HEK293T (cell line): ENCODE measurements around the gene PRELID3B.

Experiments used
- CTCF ChIA-PET: fragments of 350-600 bp; formaldehyde crosslinking; extraction: SDS; loops from one replicate; lab custom pipeline; 2021; ENCODE audit warnings: antibody characterized with exemption, inconsistent platforms; lab: Yijun Ruan, JAX
- POLR2A ChIA-PET: fragments of 350-600 bp; formaldehyde crosslinking; extraction: SDS; loops from one replicate; lab custom pipeline; 2020; ENCODE audit warnings: antibody characterized with exemption, inconsistent platforms; lab: Yijun Ruan, JAX
- DNase-seq: peaks from one replicate; pipeline ENCODE4 v3.0.0; 2012; ENCODE audit warnings: mixed read lengths; ENCODE audit errors: extremely low spot score
- ARNT ChIP-seq: fragments of 450-650 bp; IDR thresholded peaks from 2 replicates; pipeline ENCODE4 v1.6.1; 2017; ENCODE audit warnings: mild to moderate bottlenecking
- BHLHE40 ChIP-seq: fragments of 450-650 bp; IDR thresholded peaks from 2 replicates; pipeline ENCODE4 v1.6.1; 2016; ENCODE audit warnings: mild to moderate bottlenecking, moderate library complexity, borderline replicate concordance
- CTBP1 ChIP-seq: fragments of 450-650 bp; IDR thresholded peaks from 2 replicates; pipeline ENCODE4 v1.6.1; 2016; ENCODE audit warnings: borderline replicate concordance
- ELF4 ChIP-seq: fragments of 450-650 bp; IDR thresholded peaks from 2 replicates; pipeline ENCODE4 v1.6.1; 2017; ENCODE audit warnings: antibody characterized with exemption
- FOXA1 ChIP-seq: fragments of 450-650 bp; IDR thresholded peaks from 2 replicates; pipeline ENCODE4 v1.6.1; 2016; ENCODE audit warnings: mild to moderate bottlenecking
- FOXK2 ChIP-seq: fragments of 450-650 bp; IDR thresholded peaks from 2 replicates; pipeline ENCODE4 v1.6.1; 2016; ENCODE audit warnings: mild to moderate bottlenecking
- FOXM1 ChIP-seq: fragments of 450-650 bp; IDR thresholded peaks from 2 replicates; pipeline ENCODE4 v1.6.1; 2017; ENCODE audit warnings: mild to moderate bottlenecking, borderline replicate concordance
- HDGF ChIP-seq: fragments of 450-650 bp; IDR thresholded peaks from 2 replicates; pipeline ENCODE4 v1.6.1; 2017; ENCODE audit warnings: antibody characterized with exemption, borderline replicate concordance
- L3MBTL2 ChIP-seq: fragments of 450-650 bp; conservative IDR thresholded peaks from 2 replicates; pipeline ENCODE4 v1.6.1; 2016; ENCODE audit warnings: mild to moderate bottlenecking
- LEF1 ChIP-seq: fragments of 450-650 bp; IDR thresholded peaks from 2 replicates; pipeline ENCODE4 v1.6.1; 2017; ENCODE audit warnings: mild to moderate bottlenecking, borderline replicate concordance
- NFRKB ChIP-seq: fragments of 450-650 bp; IDR thresholded peaks from 2 replicates; pipeline ENCODE4 v1.6.1; 2016; ENCODE audit warnings: mild to moderate bottlenecking, moderate library complexity
- SP1 ChIP-seq: fragments of 450-650 bp; IDR thresholded peaks from 2 replicates; pipeline ENCODE4 v1.6.1; 2017
- SUZ12 ChIP-seq: fragments of 450-650 bp; IDR thresholded peaks from 2 replicates; pipeline ENCODE4 v1.6.1; 2016; ENCODE audit warnings: mild to moderate bottlenecking
- TARDBP ChIP-seq: fragments of 450-650 bp; IDR thresholded peaks from 2 replicates; pipeline ENCODE4 v1.6.1; 2016
- ZNF384 ChIP-seq: fragments of 450-650 bp; IDR thresholded peaks from 2 replicates; pipeline ENCODE4 v1.6.1; 2016
- TF ChIP-seq, protein P1 (sequence below): fragments of 450-650 bp; IDR thresholded peaks from 2 replicates; pipeline ENCODE4 v1.6.1; 2016

The PRELID3B gene

DNA sequence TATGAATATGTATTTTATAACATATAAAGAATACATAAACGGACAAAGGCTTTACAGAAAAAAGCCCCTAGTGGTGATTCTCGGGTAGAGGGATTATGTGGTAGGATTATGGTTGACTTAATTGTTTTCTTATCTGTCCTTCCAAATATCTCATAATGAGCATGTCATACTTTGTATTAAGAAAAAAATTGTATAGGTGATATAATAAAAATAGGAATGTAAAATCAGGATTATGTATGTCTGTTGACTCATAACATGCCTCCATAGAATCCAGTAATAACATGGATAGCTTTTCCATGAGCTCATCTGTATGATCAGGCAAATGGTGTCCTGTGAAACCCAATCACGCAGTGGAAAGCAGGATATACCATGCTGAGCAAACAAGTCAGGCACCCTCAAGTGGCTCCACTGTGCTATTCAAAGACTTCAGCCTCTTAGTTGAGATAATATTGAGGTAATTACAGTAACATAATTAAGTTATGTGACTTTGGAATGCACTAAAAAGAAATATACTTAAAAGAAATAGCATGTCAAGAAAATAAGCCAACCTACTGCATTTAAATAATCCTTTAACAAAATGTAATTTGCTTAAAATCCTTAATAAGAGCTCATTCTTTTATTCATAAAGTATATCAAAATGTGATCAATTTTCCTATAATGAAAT is 39.6 kb upstream of the PRELID3B start:
- DNase-seq: peak; percentile 21

DNA sequence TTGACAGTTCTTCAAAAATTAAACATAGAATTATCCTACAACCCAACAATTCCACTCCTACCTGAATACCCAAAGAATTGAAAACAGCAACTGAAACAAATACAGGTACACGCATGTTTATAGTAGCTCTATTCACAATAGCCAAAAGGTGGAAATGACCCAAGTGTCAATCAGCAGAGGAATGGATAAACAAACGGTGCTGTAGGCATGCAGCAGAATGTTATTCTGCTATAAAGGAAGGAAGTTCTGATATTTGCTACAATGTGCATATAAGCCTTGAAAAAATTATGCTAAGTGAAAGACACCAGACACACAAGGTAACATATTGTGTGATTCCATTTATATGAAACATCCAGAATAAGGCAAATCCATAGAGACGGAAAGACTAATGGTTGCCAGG is 38.5 kb upstream of the PRELID3B start:
- TF ChIP-seq CTBP1 (no peak), FOXK2 (no peak), ARNT (no peak), L3MBTL2 (no peak), SP1 (no peak), LEF1 (no peak), SUZ12 (no peak), ELF4 (no peak), BHLHE40 (no peak), FOXA1 (no peak), FOXM1 (no peak), ZNF384 (no peak), TARDBP (no peak), HDGF (no peak), NFRKB (no peak)
- TF ChIP-seq, protein P1, sequence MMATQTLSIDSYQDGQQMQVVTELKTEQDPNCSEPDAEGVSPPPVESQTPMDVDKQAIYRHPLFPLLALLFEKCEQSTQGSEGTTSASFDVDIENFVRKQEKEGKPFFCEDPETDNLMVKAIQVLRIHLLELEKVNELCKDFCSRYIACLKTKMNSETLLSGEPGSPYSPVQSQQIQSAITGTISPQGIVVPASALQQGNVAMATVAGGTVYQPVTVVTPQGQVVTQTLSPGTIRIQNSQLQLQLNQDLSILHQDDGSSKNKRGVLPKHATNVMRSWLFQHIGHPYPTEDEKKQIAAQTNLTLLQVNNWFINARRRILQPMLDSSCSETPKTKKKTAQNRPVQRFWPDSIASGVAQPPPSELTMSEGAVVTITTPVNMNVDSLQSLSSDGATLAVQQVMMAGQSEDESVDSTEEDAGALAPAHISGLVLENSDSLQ: no peak
- ChIA-PET POLR2A (no interaction called here), CTCF (no interaction called here)
- DNase-seq: no peak

More for the DNA sequence above, 39.6 kb upstream of the PRELID3B start:
- TF ChIP-seq, protein P1: no peak
- no peak for TF ChIP-seq FOXM1
- TF ChIP-seq ELF4: no peak
- no peak for TF ChIP-seq L3MBTL2
- no peak for TF ChIP-seq FOXA1
- ChIA-PET CTCF (interaction anchor here (0.6 to 1.6 kb wide), 5 partner anchors 10 to 126 kb away, joined by 3 to 4 read pairs (median 3); no protein-coding TSS in a partner anchor), POLR2A (interaction anchor here (1.2 kb wide), 1 partner anchor 50 kb away, joined by 5 read pairs; the partner anchor contains the start of gene ATP5F1E)

DNA sequence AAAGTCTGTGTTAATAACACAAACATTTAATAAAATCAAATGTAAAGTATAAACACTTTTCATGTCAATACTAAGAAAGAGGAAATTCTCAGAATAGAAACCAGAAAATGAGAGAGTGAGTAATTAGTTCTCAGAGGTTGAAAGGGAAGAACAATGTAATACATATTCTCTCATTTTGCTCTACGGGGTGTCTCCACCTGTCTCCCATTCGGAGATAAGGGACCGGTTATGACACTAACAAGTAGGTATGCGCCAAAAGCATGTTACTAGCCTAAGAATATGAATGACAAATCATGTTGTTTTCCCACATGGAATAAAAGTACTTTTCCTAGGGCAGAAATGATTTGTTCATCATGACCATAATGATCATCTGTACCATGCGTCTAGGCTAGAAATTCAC is 35.6 kb upstream of the PRELID3B start:
- TF ChIP-seq CTBP1 (no peak), SP1 (no peak), ZNF384 (no peak), SUZ12 (no peak), HDGF (no peak), NFRKB (no peak), FOXK2 (no peak)
- POLR2A ChIA-PET: no interaction called here
- CTCF ChIA-PET: no interaction called here
- no peak for DNase-seq

DNA sequence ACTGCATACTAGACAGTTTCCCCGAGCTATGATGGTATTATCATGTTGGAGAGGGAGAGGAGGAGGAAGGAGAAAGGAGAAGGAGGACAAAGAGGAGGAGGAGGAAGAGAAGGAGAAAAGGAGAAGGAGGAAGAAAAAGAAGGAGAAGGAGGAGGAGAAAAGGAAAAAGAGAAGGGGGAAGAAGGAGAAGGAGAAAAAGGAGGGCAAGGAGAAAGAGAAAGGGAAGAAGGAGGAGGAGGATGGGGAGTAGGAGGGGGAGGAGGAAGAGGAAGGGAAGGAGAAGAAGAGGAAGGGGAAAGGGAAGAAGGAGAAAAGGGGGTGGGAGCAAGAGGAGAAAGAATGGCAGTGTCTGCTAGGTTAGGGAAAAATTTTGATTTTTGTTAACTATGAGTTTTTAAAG is 35.1 kb upstream of the PRELID3B start:
- no peak for DNase-seq
- ChIA-PET POLR2A (no interaction called here), CTCF (no interaction called here)
- no peak for TF ChIP-seq HDGF
- TF ChIP-seq FOXM1: no peak

DNA sequence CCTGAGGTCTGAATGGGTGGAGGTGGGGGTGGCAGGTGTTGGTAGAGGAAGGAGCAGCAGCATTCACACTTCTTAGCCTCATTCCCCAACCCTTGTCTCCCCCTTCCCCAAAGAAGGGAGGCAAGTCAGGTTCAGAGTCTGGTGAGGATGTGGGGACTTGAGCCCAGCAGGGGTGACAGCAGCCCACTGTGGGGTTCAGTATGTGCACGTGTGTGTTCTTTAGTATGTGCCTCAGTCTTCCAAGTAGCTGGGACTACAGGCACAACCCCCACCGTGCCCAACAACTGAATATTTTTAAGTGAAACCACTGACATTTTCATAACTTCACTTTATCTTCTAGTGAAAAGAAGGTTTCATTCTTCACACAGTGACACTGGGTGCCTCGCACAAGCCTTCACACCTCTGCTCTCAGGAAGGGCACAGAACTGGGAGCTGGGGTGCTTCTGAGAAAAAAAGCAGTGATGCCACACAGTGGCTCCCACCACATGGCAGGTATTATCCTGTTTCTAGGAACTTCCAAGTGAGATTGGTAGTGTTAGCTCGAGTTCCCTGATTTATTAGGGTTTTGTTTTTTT is 33.4 kb upstream of the PRELID3B start:
- POLR2A ChIA-PET: no interaction called here
- TF ChIP-seq SP1 (no peak), FOXK2 (no peak), SUZ12 (no peak), FOXA1 (no peak), HDGF (no peak), ZNF384 (no peak), L3MBTL2 (no peak), TARDBP (no peak), FOXM1 (no peak), NFRKB (no peak), LEF1 (no peak), ELF4 (no peak), BHLHE40 (no peak), ARNT (no peak), CTBP1 (no peak)
- TF ChIP-seq, protein P1: no peak
- CTCF ChIA-PET: interaction anchor here (0.5 kb wide), 1 partner anchor 380 kb away, joined by 3 read pairs; no protein-coding TSS in a partner anchor
- no peak for DNase-seq

DNA sequence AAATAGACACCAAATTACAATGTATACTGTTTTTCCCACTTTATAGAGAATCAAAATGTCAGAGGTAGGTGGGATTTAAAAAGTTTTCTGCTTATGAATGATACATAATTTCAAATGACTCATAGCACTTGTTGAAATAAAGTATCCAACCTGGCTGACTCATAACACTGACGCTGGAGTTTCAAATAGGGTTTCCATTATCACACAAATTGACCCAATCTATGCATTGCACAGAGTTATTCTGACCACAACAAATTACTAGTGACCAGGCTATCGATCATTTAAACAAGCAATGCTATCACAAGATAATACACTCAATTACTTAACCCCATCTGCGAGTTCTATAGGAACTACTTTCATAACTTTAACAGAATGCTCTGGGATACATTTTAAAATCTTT is 31.9 kb upstream of the PRELID3B start:
- TF ChIP-seq FOXA1: no peak
- no peak for TF ChIP-seq HDGF
- TF ChIP-seq SUZ12: no peak
- ChIA-PET POLR2A (no interaction called here), CTCF (no interaction called here)
- DNase-seq: no peak
